GM18867 (cell line): ENCODE measurements around the gene AZU1.
"Not testable (repeated sequence)": the region's sequence is repeated elsewhere in the genome, so short reads cannot be mapped to it uniquely, and the experiment has no call there.

Experiments
- ATAC-seq: cut with Tn5 transposase; IDR thresholded peaks from one replicate; pipeline ENCODE4 v1.9.1; 2021; ENCODE audit warnings: mild to moderate bottlenecking, moderate library complexity; ENCODE audit not compliant: unreplicated experiment

AZU1 gene

GRCh38 chr19:807627-808422 is 19.8 kb upstream of the AZU1 start:
- no peak for ATAC-seq

DNA sequence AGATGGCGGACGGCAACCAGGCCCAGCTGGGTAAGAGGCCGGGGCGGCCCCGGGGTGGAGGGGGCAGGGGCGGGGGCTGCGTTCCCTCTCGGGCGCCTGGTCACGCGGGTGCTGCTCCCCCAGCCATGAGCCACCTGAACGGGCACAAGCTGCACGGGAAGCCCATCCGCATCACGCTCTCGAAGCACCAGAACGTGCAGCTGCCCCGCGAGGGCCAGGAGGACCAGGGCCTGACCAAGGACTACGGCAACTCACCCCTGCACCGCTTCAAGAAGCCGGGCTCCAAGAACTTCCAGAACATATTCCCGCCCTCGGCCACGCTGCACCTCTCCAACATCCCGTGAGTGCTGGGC is 19.2 kb upstream of the AZU1 start:
- no peak for ATAC-seq

- ATAC-seq, result no peak
Measured at GRCh38 chr19:810077-810855, 17.4 kb upstream of the AZU1 start.

- no peak for ATAC-seq
Measured at GRCh38 chr19:810883-811489, 16.7 kb upstream of the AZU1 start.

GRCh38 chr19:811506-812048 is 16.1 kb upstream of the AZU1 start:
- ATAC-seq, result no peak

DNA sequence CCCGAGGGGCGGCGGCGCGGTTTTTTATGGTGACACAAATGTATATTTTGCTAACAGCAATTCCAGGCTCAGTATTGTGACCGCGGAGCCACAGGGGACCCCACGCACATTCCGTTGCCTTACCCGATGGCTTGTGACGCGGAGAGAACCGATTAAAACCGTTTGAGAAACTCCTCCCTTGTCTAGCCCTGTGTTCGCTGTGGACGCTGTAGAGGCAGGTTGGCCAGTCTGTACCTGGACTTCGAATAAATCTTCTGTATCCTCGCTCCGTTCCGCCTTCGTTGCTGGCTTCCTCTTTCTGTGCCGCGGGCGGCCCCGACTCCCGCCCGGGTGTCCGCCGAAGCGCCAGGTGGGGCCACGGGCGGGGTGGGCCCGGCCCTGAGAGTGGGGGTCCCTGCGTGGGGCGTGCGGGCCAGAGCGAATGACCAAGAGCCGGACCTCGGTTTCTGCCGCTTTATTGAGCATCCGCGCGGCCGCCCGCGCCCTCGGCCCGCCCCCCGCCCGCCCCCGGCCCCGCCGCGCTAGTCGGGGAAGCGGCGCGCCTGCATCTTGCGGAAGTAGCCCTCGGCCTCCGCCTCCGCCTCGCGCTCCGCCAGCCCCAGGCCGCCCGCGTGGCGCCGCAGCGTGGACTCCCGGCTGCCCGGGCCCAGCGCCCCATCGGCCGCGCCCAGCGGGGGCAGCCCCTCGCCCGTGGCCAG is 15.4 kb upstream of the AZU1 start:
- ATAC-seq, result no peak

DNA sequence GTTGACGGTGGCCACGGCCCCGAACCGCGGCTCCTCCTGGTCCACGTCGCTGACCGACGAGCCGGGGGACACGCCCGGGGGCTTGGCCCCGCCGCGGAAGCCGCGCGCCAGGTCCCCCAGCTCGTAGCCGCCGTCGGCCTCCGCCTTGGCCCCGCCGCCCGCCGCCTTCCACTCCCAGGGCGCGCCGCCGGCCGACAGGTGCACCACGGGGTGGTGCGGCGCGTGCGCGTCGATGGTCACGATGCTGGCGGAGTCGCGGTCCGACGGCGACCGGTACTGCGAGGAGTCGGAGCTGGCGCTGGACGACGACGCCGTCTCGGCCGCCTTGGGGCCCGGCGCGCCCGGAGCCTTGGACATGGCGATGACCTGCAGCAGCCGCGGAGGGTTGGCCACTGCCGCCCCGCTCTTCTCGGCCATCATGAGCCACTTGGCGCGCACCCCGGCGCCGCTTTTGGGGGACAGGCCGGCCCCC is 14.9 kb upstream of the AZU1 start:
- ATAC-seq, result no peak

DNA sequence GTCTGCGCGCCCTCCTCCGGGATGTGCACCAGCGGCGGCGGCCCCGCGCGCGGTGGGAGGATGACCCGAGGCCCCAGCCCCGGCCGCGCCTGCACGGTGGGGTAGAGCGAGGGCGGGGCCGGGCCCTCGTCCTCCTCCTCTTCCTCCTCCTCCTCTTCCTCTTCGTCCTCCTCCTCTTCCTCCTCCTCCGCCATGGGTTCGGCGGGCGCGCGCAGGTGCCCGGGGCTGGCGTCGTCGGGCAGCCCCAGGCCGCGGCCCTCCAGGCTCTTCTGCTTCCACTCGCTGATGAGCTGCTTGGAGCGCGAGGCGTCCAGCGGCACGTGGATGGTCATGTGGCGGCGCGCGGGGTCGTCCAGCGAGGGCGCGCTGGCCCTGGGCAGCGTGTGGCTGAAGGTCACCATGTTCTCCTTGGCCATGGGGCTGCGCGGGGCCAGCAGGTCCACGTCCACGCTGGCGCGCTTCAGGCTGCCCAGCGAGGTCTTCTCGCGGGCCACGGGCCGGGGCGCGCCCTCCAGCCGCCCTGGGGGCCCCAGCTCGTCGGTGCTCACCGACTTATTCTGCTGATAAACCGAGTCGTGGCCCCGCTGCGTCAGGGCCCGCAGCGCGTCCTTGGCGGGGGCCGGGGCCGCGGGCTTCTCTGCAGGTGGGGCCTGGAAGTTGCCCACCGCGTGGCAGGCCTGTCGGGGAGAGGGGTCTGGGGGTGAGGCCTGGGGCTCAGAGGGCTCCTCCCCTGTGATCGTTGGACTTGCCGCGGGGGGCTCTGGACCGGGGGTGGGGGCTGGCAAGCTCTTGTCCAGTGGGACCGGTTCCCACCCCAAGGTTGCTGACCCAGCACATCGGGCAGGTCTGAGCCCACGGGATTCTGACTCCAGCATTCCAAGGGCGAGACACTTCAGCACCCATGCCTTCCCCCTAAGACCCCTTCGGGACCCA is 14.2 kb upstream of the AZU1 start:
- no peak for ATAC-seq

DNA sequence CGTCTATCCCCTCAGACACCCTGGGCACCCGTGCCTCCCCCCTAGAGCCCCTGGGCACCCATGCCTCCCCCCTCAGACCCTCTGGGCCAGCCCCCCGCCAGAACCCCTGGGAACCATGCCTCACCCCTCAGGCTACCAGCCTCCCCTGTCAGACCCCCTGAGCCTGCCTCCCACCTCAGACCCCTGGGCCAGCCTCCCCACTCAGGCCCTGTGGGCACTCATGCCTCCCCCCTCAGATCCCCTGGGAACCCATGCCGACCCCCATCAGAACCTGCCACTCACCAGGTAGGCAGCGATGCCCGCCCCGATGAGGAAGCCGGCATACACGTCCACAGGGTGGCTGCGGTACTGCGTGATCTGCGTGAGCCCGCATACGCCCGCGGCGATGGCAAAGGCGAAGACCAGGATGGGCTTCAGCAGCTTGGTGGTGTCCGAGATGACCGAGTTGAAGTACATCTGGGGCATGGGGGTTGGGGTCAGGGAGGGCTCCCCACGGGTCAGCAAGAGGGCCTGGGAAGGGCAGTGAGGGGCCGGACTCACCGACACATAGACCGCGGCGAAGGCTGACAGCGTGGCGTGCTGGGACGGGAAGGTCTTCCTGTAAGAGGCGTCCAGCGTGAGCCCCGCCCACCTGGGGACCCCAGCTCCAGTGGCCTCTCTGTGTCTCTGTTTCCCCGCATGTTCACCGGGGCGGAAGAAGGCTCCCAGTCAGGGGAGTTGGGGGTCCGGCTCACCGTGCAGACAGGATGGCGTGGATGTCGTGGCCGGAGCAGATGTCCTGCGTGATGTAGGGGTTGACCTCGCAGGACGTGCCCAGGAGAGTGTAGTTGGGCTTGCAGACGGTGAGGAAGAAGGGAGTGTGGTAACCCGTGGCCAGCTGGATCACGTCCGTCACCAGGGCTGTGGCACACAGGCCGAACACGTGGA is 13.2 kb upstream of the AZU1 start:
- no peak for ATAC-seq

GRCh38 chr19:815079-815774 is 12.4 kb upstream of the AZU1 start:
- ATAC-seq, result no peak

DNA sequence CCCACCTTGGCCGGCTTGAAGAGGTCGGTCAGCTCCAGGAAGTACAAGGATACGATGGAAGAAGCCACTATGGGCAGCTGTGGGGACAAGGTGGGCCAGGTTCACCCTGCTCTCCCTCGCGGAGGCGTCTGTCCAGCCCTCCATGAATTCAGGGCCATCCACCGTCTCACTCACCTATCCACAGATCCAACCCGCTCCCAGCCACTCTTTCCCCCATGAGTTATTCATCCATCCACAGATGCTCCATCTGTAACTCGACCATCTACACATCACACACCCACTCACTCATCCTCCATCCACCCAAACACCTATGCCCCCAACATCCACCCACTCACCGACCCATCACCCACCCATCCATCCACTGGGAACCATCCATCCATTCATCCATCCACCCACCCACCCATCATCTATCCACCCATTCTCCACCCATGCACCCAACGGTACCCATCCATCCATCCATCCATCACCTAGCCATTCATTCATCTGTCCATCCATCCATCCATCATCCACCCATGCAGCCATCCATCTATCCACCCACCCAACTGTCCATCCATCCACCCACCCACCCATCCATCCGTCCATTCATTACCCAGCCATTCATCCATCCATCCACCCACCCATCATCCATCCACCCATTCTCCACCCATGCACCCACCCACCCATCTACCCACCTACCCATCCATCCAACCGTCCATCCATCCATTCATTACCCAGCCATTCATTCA is 11.7 kb upstream of the AZU1 start:
- no peak for ATAC-seq

- no peak for ATAC-seq
Measured at GRCh38 chr19:816500-816857, 11.2 kb upstream of the AZU1 start.

GRCh38 chr19:820212-820611 is 7.4 kb upstream of the AZU1 start:
- ATAC-seq, result not testable (repeated sequence)

GRCh38 chr19:821231-821824 is 6.3 kb upstream of the AZU1 start:
- no peak for ATAC-seq

- ATAC-seq, result no peak
Measured at GRCh38 chr19:821825-822503, 5.7 kb upstream of the AZU1 start, which contains the start of gene PLPPR3. TSS of gene PLPPR3 (minus strand) at chr19:821955. CDS start at chr19:821559, 396 bp downstream.

GRCh38 chr19:823565-824121 is 4.0 kb upstream of the AZU1 start:
- no peak for ATAC-seq
